Umbilical cord (tissue), 2 donors: ENCODE measurements around the gene CSH1. TPM values are rescaled to one million over a fixed set of nuclear protein-coding genes. Genes with fewer than 3 reads are reported as not detected.
"Not testable (repeated sequence)": the region's sequence is repeated elsewhere in the genome, so short reads cannot be mapped to it uniquely, and the experiment has no call there.

Experiments
- DNase-seq: peaks from one replicate; pipeline ENCODE4 v3.0.0-alpha.2; 2015; ENCODE audit warnings: low spot score
- total RNA-seq: library from RNA; depleted of rRNA; stranded (reverse); fragments of >200 nt; gene quantifications from one replicate; pipeline ENCODE4 v1.2.3, GENCODE V29; 2014; ENCODE audit warnings: low replicate concordance; ENCODE audit not compliant: insufficient read depth

Gene CSH1
- total RNA-seq, 1 donor from 2014 or later, result 0.72 TPM

GRCh38 chr17:63928966-63929695 lies 32.8 kb upstream of the CSH1 start:
- no peak for DNase-seq

GRCh38 chr17:63928172-63928666 lies 31.8 kb upstream of the CSH1 start:
- DNase-seq, result no peak

GRCh38 chr17:63927464-63928171 lies 31.2 kb upstream of the CSH1 start:
- no peak for DNase-seq

GRCh38 chr17:63926164-63926563 lies 29.8 kb upstream of the CSH1 start:
- DNase-seq, result no peak

- no peak for DNase-seq
Observed at GRCh38 chr17:63925615-63926014, 29.2 kb upstream of the CSH1 start.

GRCh38 chr17:63922402-63922801 lies 26.0 kb upstream of the CSH1 start:
- not testable (repeated sequence) for DNase-seq

GRCh38 chr17:63920779-63921178 lies 24.4 kb upstream of the CSH1 start:
- DNase-seq, result not testable (repeated sequence)

GRCh38 chr17:63920050-63920449 lies 23.7 kb upstream of the CSH1 start:
- DNase-seq, result not testable (repeated sequence)

- peak; percentile 60 for DNase-seq
Observed at GRCh38 chr17:63919311-63919723, 22.9 kb upstream of the CSH1 start.

- DNase-seq, result not testable (repeated sequence)
Observed at GRCh38 chr17:63918789-63919305, 22.5 kb upstream of the CSH1 start, which contains the start of gene GH1. Gene GH1 (minus strand): TSS chr17:63918839. CDS start chr17:63918776, 63 bp downstream.

GRCh38 chr17:63918305-63918704 lies 21.9 kb upstream of the CSH1 start:
- no peak for DNase-seq

GRCh38 chr17:63917646-63918045 lies 21.3 kb upstream of the CSH1 start:
- no peak for DNase-seq

- DNase-seq, result not testable (repeated sequence)
Observed at GRCh38 chr17:63917206-63917605, 20.8 kb upstream of the CSH1 start.

- no peak for DNase-seq
Observed at GRCh38 chr17:63916566-63917185, 20.3 kb upstream of the CSH1 start.

- not testable (repeated sequence) for DNase-seq
Observed at GRCh38 chr17:63915753-63916152, 19.4 kb upstream of the CSH1 start.

GRCh38 chr17:63914471-63914870 lies 18.1 kb upstream of the CSH1 start:
- no peak for DNase-seq

GRCh38 chr17:63911657-63912100 lies 15.3 kb upstream of the CSH1 start:
- peak; percentile 9 for DNase-seq

GRCh38 chr17:63911041-63911635 lies 14.8 kb upstream of the CSH1 start, which contains the start of gene CSHL1:
Gene CSHL1 (minus strand): TSS chr17:63911258. CDS start chr17:63911196, 62 bp downstream.
- DNase-seq, result no peak

- no peak for DNase-seq
Observed at GRCh38 chr17:63910096-63910495, 13.7 kb upstream of the CSH1 start.

- not testable (repeated sequence) for DNase-seq
Observed at GRCh38 chr17:63909586-63909985, 13.2 kb upstream of the CSH1 start.

- DNase-seq, result not testable (repeated sequence)
Observed at GRCh38 chr17:63907161-63907778, 10.9 kb upstream of the CSH1 start.
